Measurements from ENCODE around the gene STK35. TPM values are rescaled to one million over a fixed set of nuclear protein-coding genes. Genes with fewer than 3 reads are reported as not detected.
A peak's percentile ranks its signal among the peaks of the same experiment; 100 is the strongest.

Gene STK35
- total and polyA plus RNA-seq, 9 donors: 5.8 to 11.1 (median 8.3) TPM

- 84% methylated on average over 2 of the region's 3 CpGs for WGBS (ENCODE audit: insufficient coverage)
- Histone ChIP-seq H3K4me3 (ENCODE audit: low read length) (no peak overlapping the region), H3K4me1 (ENCODE audit: control insufficient read depth, insufficient read depth, low read length) (peaks cover 29% of the 10 kb centered on the region), H3K36me3 (ENCODE audit: control insufficient read depth, insufficient read depth, low read length) (peaks cover 13% of the 10 kb centered on the region), H3K27me3 (ENCODE audit: control insufficient read depth, insufficient read depth, low read length) (no peaks in the 10 kb centered on the region), H3K27ac (ENCODE audit: low read length) (no peak overlapping the region), H3K9me3 (replicated peaks; ENCODE audit: control insufficient read depth, low read depth, low read length) (no peaks in the 10 kb centered on the region)
- no peak for DNase-seq
Measured at GRCh38 chr20:2132461-2132901, 30.9 kb downstream of the STK35 start.

DNA sequence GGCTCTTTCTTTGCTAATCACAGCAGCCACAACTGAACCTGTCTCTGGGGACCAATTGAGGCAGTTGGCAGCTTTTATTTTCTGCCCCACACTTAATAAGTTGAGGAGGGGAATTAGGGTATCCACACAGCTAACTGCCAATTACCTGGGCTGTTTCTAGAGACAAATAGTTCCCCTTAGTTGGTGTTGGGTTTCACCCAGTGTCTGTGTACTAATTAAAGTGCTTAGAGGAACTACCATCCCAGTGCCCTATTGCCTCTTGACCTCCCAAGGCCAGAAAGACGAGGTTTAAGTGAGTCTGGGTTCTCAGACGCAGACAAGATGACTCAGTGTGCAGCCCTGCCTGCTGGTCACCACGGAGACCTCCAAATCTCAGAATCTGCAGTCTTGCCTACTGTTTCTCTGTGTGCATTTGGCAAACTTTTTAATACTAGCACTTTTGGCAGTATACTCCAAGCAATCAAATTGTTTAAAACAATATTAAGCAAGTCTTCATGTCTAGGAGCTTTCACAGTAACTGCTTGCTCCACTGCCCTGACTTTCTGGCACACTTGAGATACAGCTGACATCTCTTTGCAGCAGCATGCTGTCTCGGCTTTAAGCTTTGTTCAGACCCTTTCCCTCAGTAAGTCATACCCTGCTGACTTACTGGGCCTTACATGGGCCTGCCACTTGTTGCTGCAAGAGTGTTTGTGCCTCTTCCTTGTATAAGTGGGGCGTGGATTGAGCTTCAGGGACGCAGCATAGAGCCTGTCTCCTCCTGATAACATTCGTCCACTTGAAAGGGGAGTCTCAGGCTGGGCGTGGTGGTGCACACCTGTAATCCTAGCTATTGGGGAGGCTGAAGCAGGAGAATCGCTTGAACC is 31.9 kb downstream of the STK35 start:
- DNase-seq: peak; percentile 60

GRCh38 chr20:2135013-2135412 is 33.4 kb downstream of the STK35 start:
- Histone ChIP-seq H3K27ac (ENCODE audit: low read length) (no peak overlapping the region), H3K36me3 (ENCODE audit: control insufficient read depth, insufficient read depth, low read length) (no peaks in the 10 kb centered on the region), H3K4me1 (ENCODE audit: control insufficient read depth, insufficient read depth, low read length) (peaks cover 29% of the 10 kb centered on the region), H3K27me3 (ENCODE audit: control insufficient read depth, insufficient read depth, low read length) (no peaks in the 10 kb centered on the region), H3K4me3 (ENCODE audit: low read length) (no peak overlapping the region), H3K9me3 (replicated peaks; ENCODE audit: control insufficient read depth, low read depth, low read length) (no peaks in the 10 kb centered on the region)
- DNase-seq: no peak
- WGBS (ENCODE audit: insufficient coverage): 15% methylated on average over 3 of the region's 4 CpGs

More for the DNA sequence above, 31.9 kb downstream of the STK35 start:
- H3K9me3 ChIP-seq (replicated peaks; ENCODE audit: control insufficient read depth, low read depth, low read length): no peaks in the 10 kb centered on the region
- 15% methylated on average over 4 of the region's 9 CpGs for WGBS (ENCODE audit: insufficient coverage)
- H3K27ac ChIP-seq (ENCODE audit: low read length): no peak overlapping the region
- H3K27me3 ChIP-seq (ENCODE audit: control insufficient read depth, insufficient read depth, low read length): no peaks in the 10 kb centered on the region
- no peak overlapping the region for H3K4me3 ChIP-seq (ENCODE audit: low read length)
- peaks cover 6% of the 10 kb centered on the region for H3K36me3 ChIP-seq (ENCODE audit: control insufficient read depth, insufficient read depth, low read length)
- peaks cover 29% of the 10 kb centered on the region for H3K4me1 ChIP-seq (ENCODE audit: control insufficient read depth, insufficient read depth, low read length)

DNA sequence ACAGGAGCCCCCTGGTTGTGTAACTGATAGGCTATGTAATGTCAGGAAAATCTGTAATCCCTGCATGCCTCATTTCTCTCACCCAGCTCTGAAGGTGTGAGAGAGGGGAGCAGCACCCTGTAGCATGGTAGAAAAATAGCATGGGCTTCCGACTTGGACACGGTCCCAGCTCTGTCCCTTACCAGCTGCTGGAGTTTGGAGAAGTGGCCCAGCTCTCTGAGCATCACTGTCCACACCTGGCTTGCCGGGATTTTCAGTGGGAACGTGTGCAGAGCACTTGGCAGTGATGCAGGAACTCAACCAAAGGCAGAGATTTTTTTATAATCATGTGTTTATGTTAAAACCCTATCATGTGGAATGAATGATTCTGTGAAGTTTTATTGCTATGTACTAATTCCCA is 34.6 kb downstream of the STK35 start:
- Histone ChIP-seq H3K4me1 (ENCODE audit: control insufficient read depth, insufficient read depth, low read length) (peaks cover 32% of the 10 kb centered on the region), H3K27ac (ENCODE audit: low read length) (no peak overlapping the region), H3K9me3 (replicated peaks; ENCODE audit: control insufficient read depth, low read depth, low read length) (no peaks in the 10 kb centered on the region), H3K27me3 (ENCODE audit: control insufficient read depth, insufficient read depth, low read length) (no peaks in the 10 kb centered on the region), H3K36me3 (ENCODE audit: control insufficient read depth, insufficient read depth, low read length) (no peaks in the 10 kb centered on the region), H3K4me3 (ENCODE audit: low read length) (no peak overlapping the region)
- peak; percentile 44 for DNase-seq
- 100% methylated on average over 2 of the region's 4 CpGs for WGBS (ENCODE audit: insufficient coverage)

- Histone ChIP-seq H3K4me3 (ENCODE audit: low read length) (no peak overlapping the region), H3K4me1 (ENCODE audit: control insufficient read depth, insufficient read depth, low read length) (peaks cover 32% of the 10 kb centered on the region), H3K9me3 (replicated peaks; ENCODE audit: control insufficient read depth, low read depth, low read length) (no peaks in the 10 kb centered on the region), H3K27me3 (ENCODE audit: control insufficient read depth, insufficient read depth, low read length) (no peaks in the 10 kb centered on the region), H3K27ac (ENCODE audit: low read length) (no peak overlapping the region), H3K36me3 (ENCODE audit: control insufficient read depth, insufficient read depth, low read length) (no peaks in the 10 kb centered on the region)
- WGBS (ENCODE audit: insufficient coverage): 81% methylated on average over 5 of the region's 11 CpGs
- DNase-seq: no peak
Measured at GRCh38 chr20:2137552-2138201, 36.0 kb downstream of the STK35 start.

DNA sequence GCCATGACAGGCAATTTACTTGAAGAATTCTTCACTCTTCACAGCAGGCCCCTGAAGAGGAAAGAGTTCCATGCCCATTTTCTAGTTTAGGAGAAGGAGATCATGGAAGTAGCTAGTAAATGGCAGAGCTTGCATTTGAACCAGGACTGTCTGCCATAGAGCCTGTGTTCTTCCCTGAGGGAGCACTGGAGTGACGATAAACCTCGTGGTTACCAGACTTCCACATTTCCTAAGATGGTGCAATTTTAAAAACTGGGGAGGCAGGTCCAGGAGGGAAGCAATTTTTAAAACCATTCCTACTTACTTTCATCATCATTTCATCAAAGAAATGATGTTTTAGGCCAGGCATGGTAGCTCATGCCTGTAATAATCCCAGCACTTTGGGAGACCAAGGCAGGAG is 36.8 kb downstream of the STK35 start:
- Histone ChIP-seq H3K4me1 (ENCODE audit: control insufficient read depth, insufficient read depth, low read length) (peaks cover 25% of the 10 kb centered on the region), H3K36me3 (ENCODE audit: control insufficient read depth, insufficient read depth, low read length) (peaks cover 3% of the 10 kb centered on the region), H3K9me3 (replicated peaks; ENCODE audit: control insufficient read depth, low read depth, low read length) (no peaks in the 10 kb centered on the region), H3K4me3 (ENCODE audit: low read length) (no peak overlapping the region), H3K27me3 (ENCODE audit: control insufficient read depth, insufficient read depth, low read length) (no peaks in the 10 kb centered on the region), H3K27ac (ENCODE audit: low read length) (no peak overlapping the region)
- WGBS (ENCODE audit: insufficient coverage): no CpG with 5 or more reads among the region's 2 CpGs
- DNase-seq: no peak

DNA sequence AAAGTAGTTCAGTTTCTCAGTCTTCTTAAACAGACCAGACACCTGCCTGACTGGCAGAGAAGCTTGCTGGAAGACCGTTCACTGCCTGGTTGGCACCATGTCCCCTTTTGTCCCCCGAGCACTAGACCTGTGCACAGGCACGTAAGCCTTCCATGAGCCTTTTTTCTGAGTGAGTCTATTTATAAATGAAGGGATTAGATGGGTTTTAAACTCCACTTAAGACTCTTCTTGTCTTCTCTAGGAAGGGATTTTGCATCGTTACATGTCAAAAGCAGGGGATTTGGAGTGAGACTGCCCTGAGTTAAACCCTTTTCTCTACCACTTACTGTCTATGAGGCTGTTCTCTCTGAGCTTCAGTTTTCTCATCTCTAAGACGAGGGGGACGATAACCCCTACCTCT is 37.6 kb downstream of the STK35 start:
- Histone ChIP-seq H3K4me3 (ENCODE audit: low read length) (no peak overlapping the region), H3K9me3 (replicated peaks; ENCODE audit: control insufficient read depth, low read depth, low read length) (no peaks in the 10 kb centered on the region), H3K27me3 (ENCODE audit: control insufficient read depth, insufficient read depth, low read length) (no peaks in the 10 kb centered on the region), H3K4me1 (ENCODE audit: control insufficient read depth, insufficient read depth, low read length) (peaks cover 19% of the 10 kb centered on the region), H3K36me3 (ENCODE audit: control insufficient read depth, insufficient read depth, low read length) (peaks cover 3% of the 10 kb centered on the region), H3K27ac (ENCODE audit: low read length) (no peak overlapping the region)
- DNase-seq: no peak
- WGBS (ENCODE audit: insufficient coverage): no CpG with 5 or more reads among the region's 6 CpGs

- Histone ChIP-seq H3K4me1 (ENCODE audit: control insufficient read depth, insufficient read depth, low read length) (peaks cover 19% of the 10 kb centered on the region), H3K36me3 (ENCODE audit: control insufficient read depth, insufficient read depth, low read length) (peaks cover 6% of the 10 kb centered on the region), H3K4me3 (ENCODE audit: low read length) (no peak overlapping the region), H3K27ac (ENCODE audit: low read length) (no peak overlapping the region), H3K27me3 (ENCODE audit: control insufficient read depth, insufficient read depth, low read length) (no peaks in the 10 kb centered on the region), H3K9me3 (replicated peaks; ENCODE audit: control insufficient read depth, low read depth, low read length) (no peaks in the 10 kb centered on the region)
- DNase-seq: no peak
- WGBS (ENCODE audit: insufficient coverage): no CpG with 5 or more reads among the region's 2 CpGs
Measured at GRCh38 chr20:2139736-2140135, 38.1 kb downstream of the STK35 start.

- Histone ChIP-seq H3K4me3 (ENCODE audit: low read length) (no peak overlapping the region), H3K27ac (ENCODE audit: low read length) (no peak overlapping the region), H3K4me1 (ENCODE audit: control insufficient read depth, insufficient read depth, low read length) (peaks cover 14% of the 10 kb centered on the region), H3K36me3 (ENCODE audit: control insufficient read depth, insufficient read depth, low read length) (peaks cover 15% of the 10 kb centered on the region), H3K27me3 (ENCODE audit: control insufficient read depth, insufficient read depth, low read length) (no peaks in the 10 kb centered on the region), H3K9me3 (replicated peaks; ENCODE audit: control insufficient read depth, low read depth, low read length) (no peaks in the 10 kb centered on the region)
- peak; percentile 35 for DNase-seq
- WGBS (ENCODE audit: insufficient coverage): 67% methylated on average over 1 of the region's 1 CpG
Measured at GRCh38 chr20:2140561-2140960, 38.9 kb downstream of the STK35 start.

Measured in muscle of leg (tissue), 11 donors.